CD4-positive, alpha-beta memory T cell (primary cell): ENCODE results near the gene ORAI1. TPM values are rescaled to one million over a fixed set of nuclear protein-coding genes. Genes with fewer than 3 reads are reported as not detected.

ENCODE experiments used
- CTCF ChIA-PET: fragments of 350-600 bp; sonication (Branson Sonifier 250); formaldehyde crosslinking; loops from one replicate; lab custom pipeline; 2021; ENCODE audit warnings: inconsistent platforms; ENCODE audit not compliant: partially characterized antibody; lab: Charles Lee
- POLR2A ChIA-PET: fragments of 350-600 bp; sonication (Branson Sonifier 250); formaldehyde crosslinking; loops from one replicate; lab custom pipeline; 2021; ENCODE audit not compliant: partially characterized antibody; lab: Charles Lee
- DNase-seq, 5 donors: peaks; one replicate each; pipeline versions ENCODE4 v3.0.0 to v3.0.0-alpha.2; 2020 to 2022; ENCODE audit warnings: mixed read lengths in 1 of 5
- H3K27ac ChIP-seq: one replicate; pipeline ENCODE4 v1.7.0; 2013; ENCODE audit warnings: low read depth, low read length
- H3K27me3 ChIP-seq: 2 replicates; pipeline ENCODE4 v1.7.0; 2013; ENCODE audit warnings: mild to moderate bottlenecking, low read length, moderate library complexity; ENCODE audit not compliant: insufficient read depth
- H3K36me3 ChIP-seq: 2 replicates; pipeline ENCODE4 v1.7.0; 2013; ENCODE audit warnings: mild to moderate bottlenecking, low read length, moderate library complexity; ENCODE audit not compliant: insufficient read depth
- H3K4me1 ChIP-seq: 2 replicates; pipeline ENCODE4 v1.7.0; 2013; ENCODE audit warnings: mild to moderate bottlenecking, low read length, moderate library complexity; ENCODE audit not compliant: insufficient read depth
- H3K4me3 ChIP-seq, 2 donors: one replicate each; pipeline ENCODE4 v1.7.0; 2013; ENCODE audit warnings: low read length in 2 of 2, mild to moderate bottlenecking in 1 of 2
- H3K9me3 ChIP-seq, 2 donors: one replicate each; pipeline ENCODE4 v1.7.0; 2013; ENCODE audit warnings: low read length in 2 of 2, control low read depth in 1 of 2; ENCODE audit not compliant: control insufficient read depth in 1 of 2
- H3K27ac Mint-ChIP-seq, 7 donors: one replicate each; pipeline ENCODE4 v1.8.0; 2020 to 2021; ENCODE audit warnings: mixed read lengths in 7 of 7, mild to moderate bottlenecking in 6 of 7, inconsistent platforms in 3 of 7, moderate library complexity in 3 of 7
- H3K27me3 Mint-ChIP-seq, 2 donors: one replicate each; pipeline ENCODE4 v1.8.0; 2020 to 2021; ENCODE audit warnings: mixed read lengths in 2 of 2
- H3K36me3 Mint-ChIP-seq, 2 donors: one replicate each; pipeline ENCODE4 v1.8.0; 2020 to 2021; ENCODE audit warnings: mixed read lengths in 2 of 2, inconsistent platforms in 1 of 2, mild to moderate bottlenecking in 1 of 2
- H3K4me1 Mint-ChIP-seq, 4 donors: one replicate each; pipeline ENCODE4 v1.8.0; 2020 to 2021; ENCODE audit warnings: mixed read lengths in 4 of 4, mild to moderate bottlenecking in 1 of 4
- H3K4me3 Mint-ChIP-seq, 8 donors: one replicate each; pipeline ENCODE4 v1.8.0; 2020 to 2021; ENCODE audit warnings: mixed read lengths in 8 of 8, mild to moderate bottlenecking in 7 of 8, moderate library complexity in 6 of 8, inconsistent platforms in 3 of 8
- H3K9me3 Mint-ChIP-seq, 8 donors: one replicate each; pipeline ENCODE4 v1.8.0; 2020 to 2021; ENCODE audit warnings: mixed read lengths in 8 of 8, mild to moderate bottlenecking in 5 of 8, inconsistent platforms in 3 of 8, moderate library complexity in 1 of 8
- intact Hi-C: fragments of 100-400 bp; cut with micrococcal nuclease; formaldehyde crosslinking; loops from one replicate; pipeline ENCODE4 v1.15.1; 2023
- polyA plus RNA-seq, 2 donors: library from polyadenylated mRNA; unstranded; fragments of 300-500 nt; fragmentation: Illumina TruSeq; gene quantifications; one replicate each; pipeline ENCODE4 v1.2.3, GENCODE V29; 2021
- total RNA-seq, 2 experiments: library from RNA; stranded (reverse); gene quantifications; one replicate each; pipeline ENCODE4 v1.2.3, GENCODE V29; 2021

Gene ORAI1
- total and polyA plus RNA-seq, 4 experiments from 2014 or later = 48.8 to 235 (median 119) TPM

DNA sequence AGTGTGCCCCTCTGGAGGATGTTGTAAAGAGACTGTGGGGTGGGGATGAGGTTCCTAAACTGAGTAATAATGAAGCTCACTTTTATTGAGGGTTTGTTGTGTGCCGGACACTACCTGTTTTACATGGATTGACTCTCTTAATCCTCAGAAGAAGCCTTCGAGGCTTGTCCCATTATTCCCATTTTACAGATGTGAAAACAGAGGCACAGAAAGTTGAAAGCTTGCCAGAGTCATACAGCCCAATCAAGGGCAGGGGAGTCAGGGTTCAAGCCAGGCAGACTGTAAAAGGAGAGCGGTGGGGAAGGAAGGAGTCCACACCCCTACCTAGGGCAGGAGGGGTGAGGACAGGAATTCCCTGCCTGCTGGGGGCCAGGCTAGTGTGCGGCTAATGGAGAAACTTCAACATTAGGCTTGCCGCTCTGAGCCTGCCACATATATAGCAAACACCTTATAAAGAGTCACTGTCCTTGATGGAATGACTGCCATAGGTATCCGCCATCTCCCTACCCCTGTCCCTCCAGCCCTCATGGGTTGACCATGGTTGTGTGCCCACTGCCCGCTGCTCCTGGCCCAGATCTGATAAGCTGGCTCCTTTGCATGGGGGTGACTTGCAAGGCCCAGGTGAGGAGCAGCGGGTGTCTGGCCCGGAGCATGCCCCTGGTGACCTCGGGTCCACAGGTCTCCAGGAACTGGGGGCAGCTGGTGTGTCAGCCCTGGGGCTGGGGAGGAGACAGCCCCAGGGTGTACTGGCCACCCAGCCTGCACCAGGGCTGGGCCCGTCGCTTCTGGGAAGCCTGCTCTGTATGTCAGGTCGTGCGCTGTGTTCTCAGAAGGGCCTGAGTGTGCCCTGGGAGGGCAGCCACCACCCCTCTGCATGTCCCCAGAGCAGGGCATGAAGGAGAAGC lies 12.2 kb downstream of the ORAI1 start:
- DNase-seq = no peak
- H3K27ac ChIP-seq = peak overlapping the region; percentile 59
- no peak overlapping the region for H3K4me3 ChIP-seq
- no peaks in the 10 kb centered on the region for H3K27me3 ChIP-seq
- no peaks in the 10 kb centered on the region for H3K27me3 Mint-ChIP-seq
- H3K36me3 ChIP-seq = peaks cover 21% of the 10 kb centered on the region
- H3K27ac Mint-ChIP-seq = peak overlapping the region; percentile 89 to 93 (median 90)
- peak overlapping the region in 4 of 8 donors; percentile 65 to 71 (median 68) for H3K4me3 Mint-ChIP-seq
- ChIA-PET POLR2A (interaction anchor here (1.0 to 5.4 kb wide), 9 partner anchors 11 to 104 kb away, joined by 3 to 97 read pairs (median 27); partner anchors contain the start of genes KDM2B, MORN3 and ORAI1), CTCF (interaction anchor here (1.1 to 4.6 kb wide), 6 partner anchors 11 to 86 kb away, joined by 3 to 63 read pairs (median 9); partner anchors contain the start of genes MORN3 and ORAI1)
- no peaks in the 10 kb centered on the region for H3K9me3 Mint-ChIP-seq
- H3K36me3 Mint-ChIP-seq = peaks cover 11 to 42% of the 10 kb centered on the region in 2 donors
- H3K9me3 ChIP-seq = no peaks in the 10 kb centered on the region
- H3K4me1 Mint-ChIP-seq = peaks cover 23 to 49% (median 35%) of the 10 kb centered on the region in 4 donors
- intact Hi-C loops = loop anchor here (2.0 kb wide), 1 partner anchor 20 kb away; no protein-coding TSS in a partner anchor
- peaks cover 48% of the 10 kb centered on the region for H3K4me1 ChIP-seq

DNA sequence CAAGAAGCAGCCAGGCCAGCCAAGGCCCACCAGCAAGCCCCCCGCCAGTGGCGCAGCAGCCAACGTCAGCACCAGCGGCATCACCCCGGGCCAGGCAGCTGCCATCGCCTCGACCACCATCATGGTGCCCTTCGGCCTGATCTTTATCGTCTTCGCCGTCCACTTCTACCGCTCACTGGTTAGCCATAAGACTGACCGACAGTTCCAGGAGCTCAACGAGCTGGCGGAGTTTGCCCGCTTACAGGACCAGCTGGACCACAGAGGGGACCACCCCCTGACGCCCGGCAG lies 15.0 kb downstream of the ORAI1 start:
- Histone ChIP-seq H3K27me3 (no peaks in the 10 kb centered on the region), H3K4me3 (no peak overlapping the region), H3K36me3 (peaks cover 18% of the 10 kb centered on the region), H3K9me3 (no peaks in the 10 kb centered on the region), H3K27ac (no peak overlapping the region), H3K4me1 (peaks cover 28% of the 10 kb centered on the region)
- Mint-ChIP-seq H3K9me3 (no peaks in the 10 kb centered on the region), H3K27me3 (no peaks in the 10 kb centered on the region), H3K36me3 (peaks cover 12 to 41% of the 10 kb centered on the region in 2 donors), H3K27ac (peak overlapping the region in 3 of 7 donors; percentile 13 to 74 (median 59)), H3K4me3 (no peak overlapping the region), H3K4me1 (peaks cover 18 to 29% (median 23%) of the 10 kb centered on the region in 4 donors)
- POLR2A ChIA-PET = interaction anchor here (1.9 to 2.4 kb wide), 2 partner anchors 9 to 15 kb away, joined by 11 to 12 read pairs; partner anchors contain the start of gene ORAI1
- CTCF ChIA-PET = interaction anchor here (0.8 to 1.5 kb wide), 3 partner anchors 27 to 40 kb away, joined by 3 to 4 read pairs (median 3); no protein-coding TSS in a partner anchor
- DNase-seq = no peak
- intact Hi-C loops = no loop called here

- H3K4me3 ChIP-seq = no peak overlapping the region
- Mint-ChIP-seq H3K4me1 (peaks cover 15 to 26% (median 21%) of the 10 kb centered on the region in 4 donors), H3K36me3 (peaks cover 13 to 30% of the 10 kb centered on the region in 2 donors), H3K27me3 (no peaks in the 10 kb centered on the region), H3K27ac (peak overlapping the region in 2 of 7 donors; percentile 46 to 87), H3K9me3 (no peaks in the 10 kb centered on the region), H3K4me3 (no peak overlapping the region)
- no peak overlapping the region for H3K27ac ChIP-seq
- no peaks in the 10 kb centered on the region for H3K36me3 ChIP-seq
- CTCF ChIA-PET = interaction anchor here (0.5 to 2.8 kb wide), 8 partner anchors 9 to 616 kb away, joined by 3 to 14 read pairs (median 4); partner anchors contain the start of genes MORN3 and ORAI1
- peaks cover 21% of the 10 kb centered on the region for H3K4me1 ChIP-seq
- POLR2A ChIA-PET = interaction anchor here (1.0 to 5.2 kb wide), 4 partner anchors 10 to 112 kb away, joined by 5 to 36 read pairs (median 11); partner anchors contain the start of gene ORAI1
- intact Hi-C loops = no loop called here
- H3K9me3 ChIP-seq = no peaks in the 10 kb centered on the region
- DNase-seq = no peak
- no peaks in the 10 kb centered on the region for H3K27me3 ChIP-seq
Observed at GRCh38 chr12:121648458-121649028, 22.2 kb downstream of the ORAI1 start.

- intact Hi-C loops = no loop called here
- Mint-ChIP-seq H3K4me3 (peak overlapping the region in 4 of 8 donors; percentile 1 to 79 (median 68)), H3K27me3 (no peaks in the 10 kb centered on the region), H3K4me1 (peaks cover 20 to 34% (median 27%) of the 10 kb centered on the region in 4 donors), H3K27ac (peak overlapping the region; percentile 75 to 95 (median 85)), H3K9me3 (no peaks in the 10 kb centered on the region), H3K36me3 (peaks cover 13 to 34% of the 10 kb centered on the region in 2 donors)
- no peak for DNase-seq
- no peak overlapping the region for H3K4me3 ChIP-seq
- no peaks in the 10 kb centered on the region for H3K27me3 ChIP-seq
- ChIA-PET POLR2A (interaction anchor here (0.6 to 5.2 kb wide), 9 partner anchors 9 to 557 kb away, joined by 3 to 36 read pairs (median 5); partner anchors contain the start of gene ORAI1), CTCF (interaction anchor here (0.5 to 2.8 kb wide), 8 partner anchors 11 to 149 kb away, joined by 3 to 14 read pairs (median 4); partner anchors contain the start of genes MORN3 and ORAI1)
- no peaks in the 10 kb centered on the region for H3K36me3 ChIP-seq
- peaks cover 21% of the 10 kb centered on the region for H3K4me1 ChIP-seq
- H3K27ac ChIP-seq = no peak overlapping the region
- no peaks in the 10 kb centered on the region for H3K9me3 ChIP-seq
Observed at GRCh38 chr12:121649322-121649721, 23.0 kb downstream of the ORAI1 start.

DNA sequence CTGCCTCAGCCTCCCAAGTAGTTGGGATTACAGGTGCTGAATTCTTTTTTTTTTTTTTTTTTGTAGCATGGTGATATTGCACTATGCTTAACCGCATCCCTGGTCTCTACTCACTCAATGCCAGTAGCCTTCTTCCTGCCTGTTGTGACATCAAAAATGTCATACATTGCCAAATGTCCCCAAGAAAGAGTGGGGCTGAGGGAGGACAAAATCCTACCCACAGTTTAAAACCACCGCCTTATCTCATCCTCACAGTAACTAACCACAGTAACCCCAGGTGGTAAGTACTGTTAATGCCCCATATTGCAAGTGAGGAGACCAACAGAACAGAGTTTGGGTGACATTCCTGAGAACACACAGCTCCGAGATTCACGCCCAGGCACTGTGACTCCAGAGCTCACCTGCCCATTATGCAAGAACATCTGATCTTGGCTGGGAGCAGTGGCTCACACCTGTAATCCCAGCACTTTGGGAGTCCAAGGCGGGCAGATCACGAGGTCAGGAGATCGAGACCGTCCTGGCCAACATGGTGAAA lies 23.6 kb downstream of the ORAI1 start:
- peaks cover 20 to 39% (median 29%) of the 10 kb centered on the region in 4 donors for H3K4me1 Mint-ChIP-seq
- peak overlapping the region; percentile 79 to 95 (median 87) for H3K27ac Mint-ChIP-seq
- ChIA-PET CTCF (interaction anchor here (0.7 to 2.8 kb wide), 7 partner anchors 11 to 97 kb away, joined by 3 to 14 read pairs (median 4); partner anchors contain the start of gene MORN3), POLR2A (interaction anchor here (0.7 to 5.2 kb wide), 10 partner anchors 8 to 557 kb away, joined by 3 to 36 read pairs (median 5); partner anchors contain the start of gene ORAI1)
- H3K4me3 ChIP-seq = no peak overlapping the region
- peak overlapping the region; percentile 10 for H3K27ac ChIP-seq
- peaks cover 13 to 33% of the 10 kb centered on the region in 2 donors for H3K36me3 Mint-ChIP-seq
- intact Hi-C loops = no loop called here
- no peaks in the 10 kb centered on the region for H3K9me3 Mint-ChIP-seq
- H3K4me1 ChIP-seq = peaks cover 21% of the 10 kb centered on the region
- no peaks in the 10 kb centered on the region for H3K36me3 ChIP-seq
- DNase-seq = peak; percentile 47 to 65 (median 54)
- H3K9me3 ChIP-seq = no peaks in the 10 kb centered on the region
- H3K4me3 Mint-ChIP-seq = peak overlapping the region in 7 of 8 donors; percentile 6 to 79 (median 53)
- no peaks in the 10 kb centered on the region for H3K27me3 ChIP-seq
- H3K27me3 Mint-ChIP-seq = no peaks in the 10 kb centered on the region

GRCh38 chr12:121651320-121651719 lies 25.0 kb downstream of the ORAI1 start:
- no peak overlapping the region for H3K27ac ChIP-seq
- Mint-ChIP-seq H3K9me3 (no peaks in the 10 kb centered on the region), H3K4me3 (no peak overlapping the region), H3K36me3 (peaks cover 17 to 33% of the 10 kb centered on the region in 2 donors), H3K27me3 (no peaks in the 10 kb centered on the region), H3K4me1 (peaks cover 22 to 45% (median 29%) of the 10 kb centered on the region in 4 donors), H3K27ac (peak overlapping the region in 6 of 7 donors; percentile 25 to 85 (median 64))
- peaks cover 21% of the 10 kb centered on the region for H3K4me1 ChIP-seq
- H3K9me3 ChIP-seq = no peaks in the 10 kb centered on the region
- ChIA-PET CTCF (interaction anchor here (1.0 to 2.0 kb wide), 5 partner anchors 15 to 99 kb away, joined by 3 to 7 read pairs (median 3); no protein-coding TSS in a partner anchor), POLR2A (interaction anchor here (1.1 to 5.2 kb wide), 5 partner anchors 8 to 71 kb away, joined by 3 to 36 read pairs (median 5); partner anchors contain the start of gene ORAI1)
- no peaks in the 10 kb centered on the region for H3K27me3 ChIP-seq
- no peaks in the 10 kb centered on the region for H3K36me3 ChIP-seq
- DNase-seq = no peak
- intact Hi-C loops = no loop called here
- no peak overlapping the region for H3K4me3 ChIP-seq
